HCT116 (cell line): Measurements from ENCODE around the gene ZNF691.

Source experiments
- ATF3 ChIP-seq: IDR thresholded peaks from 2 replicates; pipeline ENCODE4 v1.6.1; 2012
- CTCF ChIP-seq, 3 experiments: fragments of 200-600 bp in 1 of 3; sonication (generic) in 1 of 3; IDR thresholded peaks in 2 of 3; conservative IDR thresholded peaks in 1 of 3; 2 replicates each; pipeline ENCODE4 v1.5.1; 2012 to 2017; ENCODE audit warnings: low read depth in 2 of 3, low read length in 2 of 3, antibody characterized with exemption in 1 of 3, borderline replicate concordance in 1 of 3, control low read depth in 1 of 3, mild to moderate bottlenecking in 1 of 3, mixed read lengths in 1 of 3, mixed run types in 1 of 3, moderate library complexity in 1 of 3; ENCODE audit not compliant: insufficient read depth in 1 of 3
- EGR1 ChIP-seq: IDR thresholded peaks from 2 replicates; pipeline ENCODE4 v1.6.1; 2012; ENCODE audit warnings: low read depth
- EZH2phosphoT487 ChIP-seq: fragments of 200-600 bp; IDR thresholded peaks from 2 replicates; pipeline ENCODE4 v1.6.1; 2018; ENCODE audit warnings: antibody characterized with exemption, borderline replicate concordance
- POLR2A ChIP-seq: IDR thresholded peaks from 2 replicates; pipeline ENCODE4 v1.7.0; 2011; ENCODE audit warnings: borderline replicate concordance; ENCODE audit not compliant: insufficient read depth, insufficient read length; ENCODE audit errors: extremely low read depth
- POLR2AphosphoS5 ChIP-seq: IDR thresholded peaks from 2 replicates; pipeline ENCODE4 v1.6.1; 2011; ENCODE audit warnings: mild to moderate bottlenecking, low read depth, low read length, moderate library complexity
- REST ChIP-seq: IDR thresholded peaks from 2 replicates; pipeline ENCODE4 v1.6.1; 2012; ENCODE audit warnings: low read depth
- SIN3A ChIP-seq: IDR thresholded peaks from 2 replicates; pipeline ENCODE4 v1.6.1; 2012; ENCODE audit warnings: low read depth
- SP1 ChIP-seq: IDR thresholded peaks from 2 replicates; pipeline ENCODE4 v1.6.1; 2012; ENCODE audit warnings: low read depth
- YY1 ChIP-seq: IDR thresholded peaks from 2 replicates; pipeline ENCODE4 v1.6.1; 2011; ENCODE audit warnings: low read length, low read depth, moderate library complexity, mild to moderate bottlenecking; ENCODE audit not compliant: insufficient replicate concordance; ENCODE audit errors: extremely low read depth
- TF ChIP-seq, protein P1 (sequence below): IDR thresholded peaks from 2 replicates; pipeline ENCODE4 v1.6.1; 2011; ENCODE audit warnings: mild to moderate bottlenecking, low read length, moderate library complexity; ENCODE audit not compliant: insufficient replicate concordance; ENCODE audit errors: extremely low read depth

DNA sequence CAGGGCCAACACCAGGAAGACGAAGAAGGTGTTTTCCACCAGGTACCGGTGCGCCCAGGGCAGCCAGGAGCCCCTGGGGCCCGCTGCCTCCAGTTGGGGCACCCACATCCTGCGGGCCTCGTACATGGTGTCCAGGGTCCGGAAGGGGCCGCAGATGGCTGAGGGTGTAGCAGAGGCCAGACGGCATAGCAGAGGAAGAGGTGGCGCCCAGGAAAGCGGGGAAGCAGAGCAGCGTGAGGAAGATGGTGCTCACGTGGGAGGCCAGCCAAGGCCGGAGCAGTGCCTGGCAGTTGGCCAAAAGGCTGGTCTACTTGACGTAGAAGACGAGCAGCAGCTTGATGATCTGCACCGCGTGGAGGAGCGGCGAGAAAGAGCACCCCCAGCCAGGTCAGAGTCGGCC is 40.4 kb downstream of the ZNF691 start:
- no peak for TF ChIP-seq CTCF (IDR thresholded peaks at IDR 0.05 in 2 of 3, conservative IDR thresholded peaks at IDR 0.05 in 1 of 3; ENCODE audit: borderline replicate concordance in 1 of 3, insufficient read depth in 1 of 3, low read depth in 2 of 3, low read length in 2 of 3)
- TF ChIP-seq ATF3 = no peak
- no peak for TF ChIP-seq YY1
- TF ChIP-seq REST = no peak
- TF ChIP-seq EZH2phosphoT487 = no peak
- no peak for TF ChIP-seq SIN3A
- TF ChIP-seq POLR2AphosphoS5 = no peak
- no peak for TF ChIP-seq POLR2A
- TF ChIP-seq, protein P1, sequence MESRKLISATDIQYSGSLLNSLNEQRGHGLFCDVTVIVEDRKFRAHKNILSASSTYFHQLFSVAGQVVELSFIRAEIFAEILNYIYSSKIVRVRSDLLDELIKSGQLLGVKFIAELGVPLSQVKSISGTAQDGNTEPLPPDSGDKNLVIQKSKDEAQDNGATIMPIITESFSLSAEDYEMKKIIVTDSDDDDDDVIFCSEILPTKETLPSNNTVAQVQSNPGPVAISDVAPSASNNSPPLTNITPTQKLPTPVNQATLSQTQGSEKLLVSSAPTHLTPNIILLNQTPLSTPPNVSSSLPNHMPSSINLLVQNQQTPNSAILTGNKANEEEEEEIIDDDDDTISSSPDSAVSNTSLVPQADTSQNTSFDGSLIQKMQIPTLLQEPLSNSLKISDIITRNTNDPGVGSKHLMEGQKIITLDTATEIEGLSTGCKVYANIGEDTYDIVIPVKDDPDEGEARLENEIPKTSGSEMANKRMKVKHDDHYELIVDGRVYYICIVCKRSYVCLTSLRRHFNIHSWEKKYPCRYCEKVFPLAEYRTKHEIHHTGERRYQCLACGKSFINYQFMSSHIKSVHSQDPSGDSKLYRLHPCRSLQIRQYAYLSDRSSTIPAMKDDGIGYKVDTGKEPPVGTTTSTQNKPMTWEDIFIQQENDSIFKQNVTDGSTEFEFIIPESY = no peak
- TF ChIP-seq SP1 = no peak
- no peak for TF ChIP-seq EGR1
